Middle frontal gyrus (tissue), 1 donor: ENCODE data around the gene SPTLC2.
"Not testable (repeated sequence)": the region's sequence is repeated elsewhere in the genome, so short reads cannot be mapped to it uniquely, and the experiment has no call there.

ENCODE experiments used
- DNase-seq: peaks from one replicate; pipeline ENCODE4 v3.0.0-alpha.2; 2015; ENCODE audit warnings: low spot score; ENCODE audit errors: extremely low spot score

The SPTLC2 gene

DNA sequence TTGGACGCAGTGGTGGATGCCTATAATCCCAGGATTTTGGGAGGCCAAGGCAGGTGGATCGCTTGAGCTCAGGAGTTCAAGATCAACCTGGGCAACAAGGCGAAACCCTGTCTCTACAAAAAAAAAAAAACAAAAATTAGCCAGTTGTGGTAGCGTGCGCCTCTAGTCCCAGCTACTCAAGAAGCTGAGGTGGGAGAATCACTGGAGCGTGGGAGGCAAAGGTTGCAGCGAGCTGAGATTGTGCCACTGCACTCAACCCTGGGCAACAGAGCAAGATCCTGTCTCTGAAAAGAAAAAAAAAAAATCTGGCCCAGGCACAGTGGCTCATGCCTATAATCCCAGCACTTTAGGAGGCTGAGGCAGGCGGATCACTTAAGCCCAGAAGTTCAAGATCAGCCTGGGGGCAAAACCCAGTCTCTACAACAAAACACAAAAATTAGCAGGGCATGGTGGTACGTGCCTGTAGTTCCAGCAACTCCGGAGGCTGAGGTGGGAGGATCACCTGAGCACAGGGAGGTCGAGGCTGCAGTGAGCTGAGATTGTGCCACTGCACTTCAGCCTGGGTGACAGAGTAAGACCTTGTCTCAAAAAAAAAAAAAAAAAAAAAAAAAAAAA, 27.9 kb downstream of the SPTLC2 start:
- DNase-seq, result not testable (repeated sequence)

DNA sequence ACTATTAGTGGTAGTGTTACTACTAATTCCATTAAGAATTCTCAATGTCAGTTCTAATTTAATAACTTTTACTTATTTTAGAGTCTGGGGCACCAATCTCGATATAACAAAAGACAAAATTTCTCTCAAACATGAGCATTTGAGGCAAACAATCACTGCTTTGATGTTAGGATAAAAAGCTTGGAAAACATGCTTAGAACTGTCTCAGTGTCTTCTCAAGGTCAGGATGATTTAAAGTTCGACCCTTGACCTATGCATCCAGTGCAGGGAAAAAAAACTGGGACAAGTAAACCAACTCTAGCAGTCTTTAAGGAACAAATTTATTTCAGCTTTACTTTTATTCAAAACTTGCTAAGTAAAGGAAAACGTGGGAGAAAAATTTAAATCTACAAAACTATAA, 31.1 kb downstream of the SPTLC2 start:
- DNase-seq, result no peak

- no peak for DNase-seq
Observed at GRCh38 chr14:77584809-77585208, 31.6 kb downstream of the SPTLC2 start.

- DNase-seq, result no peak
Observed at GRCh38 chr14:77583657-77584056, 32.8 kb downstream of the SPTLC2 start.

DNA sequence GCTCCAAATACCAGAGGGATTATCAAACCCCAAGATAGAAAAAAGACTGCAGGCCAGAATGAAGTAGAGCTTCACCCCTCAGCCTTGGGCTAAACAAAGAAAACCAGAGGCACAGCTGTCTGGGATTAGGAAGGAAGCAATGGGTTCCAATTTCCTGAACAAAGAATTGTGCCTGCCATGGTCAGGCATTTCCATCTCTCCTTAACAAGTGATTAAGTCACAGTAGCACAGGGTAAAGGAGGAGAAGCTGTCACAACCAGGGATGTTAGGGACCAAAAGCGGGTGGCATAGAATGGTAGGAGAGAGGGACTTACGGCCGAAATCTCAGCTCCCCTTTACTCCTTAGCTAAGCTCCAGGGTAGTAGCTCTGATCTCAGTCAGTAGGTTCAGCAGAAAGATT, 33.9 kb downstream of the SPTLC2 start:
- DNase-seq, result no peak

DNA sequence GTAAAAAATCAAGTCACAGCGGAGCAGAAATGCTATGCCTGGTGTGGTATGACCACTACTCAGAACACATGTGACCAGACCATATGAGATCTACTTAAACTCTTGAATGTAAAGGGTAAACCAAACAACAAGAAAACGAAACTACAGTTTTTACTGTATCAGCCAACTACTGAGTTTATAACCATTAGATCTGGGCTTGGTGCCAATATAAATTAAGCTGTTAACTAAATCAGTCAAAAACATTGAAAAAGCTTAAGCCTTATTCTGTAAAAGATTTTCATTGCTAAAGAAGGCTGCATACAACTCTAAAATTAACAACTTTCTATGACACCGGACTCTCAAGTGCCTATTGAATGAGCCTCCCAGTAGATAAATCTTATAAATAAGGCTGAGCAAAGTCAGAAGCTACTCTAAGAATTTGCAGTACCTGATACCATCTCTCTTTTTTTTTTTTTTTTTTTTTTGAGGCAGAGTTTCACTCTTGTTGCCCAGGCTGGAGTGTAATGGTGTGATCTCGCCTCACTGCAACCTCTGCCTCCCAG, 35.4 kb downstream of the SPTLC2 start:
- no peak for DNase-seq

GRCh38 chr14:77580477-77580876, 36.0 kb downstream of the SPTLC2 start:
- no peak for DNase-seq

GRCh38 chr14:77579780-77580179, 36.7 kb downstream of the SPTLC2 start:
- no peak for DNase-seq

DNA sequence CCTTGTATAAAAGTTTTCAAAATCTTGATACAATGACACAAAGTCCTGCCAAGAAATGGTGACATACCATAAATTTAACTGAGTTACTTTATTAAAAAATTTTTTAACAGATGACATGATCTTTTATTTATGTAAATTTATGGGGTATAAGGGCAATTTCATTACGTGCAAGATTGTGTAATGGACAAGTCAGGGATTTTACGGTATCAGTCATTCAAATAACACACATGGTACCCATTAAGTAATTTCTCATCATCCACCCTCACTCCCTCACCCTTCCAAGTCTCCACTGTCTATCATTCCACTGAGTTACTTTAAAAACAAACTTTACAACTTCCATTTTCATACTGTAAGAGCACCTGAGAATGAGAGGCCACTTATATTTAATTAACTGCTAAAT, 37.4 kb downstream of the SPTLC2 start:
- DNase-seq, result no peak

DNA sequence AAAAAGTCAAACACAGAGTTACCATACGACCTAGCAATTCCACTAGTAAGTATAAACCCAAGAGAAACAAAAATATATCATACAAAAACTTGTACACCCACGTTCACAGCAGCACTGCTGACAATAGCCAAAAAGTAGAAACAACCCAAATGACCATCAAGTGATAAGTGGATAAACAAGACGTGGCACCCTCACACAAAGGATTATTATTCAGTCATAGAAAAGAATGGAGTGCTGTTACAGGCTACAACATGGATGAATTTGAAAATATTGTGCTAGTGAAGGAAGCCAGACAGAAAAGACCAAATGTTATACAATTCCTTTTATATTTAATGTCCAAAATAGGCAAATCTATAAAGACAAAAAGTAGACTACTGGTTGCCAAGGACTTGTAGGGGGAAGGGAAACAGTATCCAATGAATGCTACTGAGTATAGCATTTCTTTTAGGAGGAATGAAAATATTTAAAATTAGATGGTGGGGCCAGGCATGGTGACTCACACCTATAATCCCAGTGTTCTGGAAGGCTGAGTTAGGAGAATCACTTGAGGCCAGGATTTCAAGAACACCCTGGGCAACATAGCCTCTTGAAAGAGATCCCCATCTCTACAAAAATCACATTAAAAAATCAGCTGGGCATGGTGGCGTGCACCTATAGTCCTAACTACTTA, 41.9 kb downstream of the SPTLC2 start:
- DNase-seq, result no peak

GRCh38 chr14:77573964-77574363, 42.5 kb downstream of the SPTLC2 start:
- no peak for DNase-seq

DNA sequence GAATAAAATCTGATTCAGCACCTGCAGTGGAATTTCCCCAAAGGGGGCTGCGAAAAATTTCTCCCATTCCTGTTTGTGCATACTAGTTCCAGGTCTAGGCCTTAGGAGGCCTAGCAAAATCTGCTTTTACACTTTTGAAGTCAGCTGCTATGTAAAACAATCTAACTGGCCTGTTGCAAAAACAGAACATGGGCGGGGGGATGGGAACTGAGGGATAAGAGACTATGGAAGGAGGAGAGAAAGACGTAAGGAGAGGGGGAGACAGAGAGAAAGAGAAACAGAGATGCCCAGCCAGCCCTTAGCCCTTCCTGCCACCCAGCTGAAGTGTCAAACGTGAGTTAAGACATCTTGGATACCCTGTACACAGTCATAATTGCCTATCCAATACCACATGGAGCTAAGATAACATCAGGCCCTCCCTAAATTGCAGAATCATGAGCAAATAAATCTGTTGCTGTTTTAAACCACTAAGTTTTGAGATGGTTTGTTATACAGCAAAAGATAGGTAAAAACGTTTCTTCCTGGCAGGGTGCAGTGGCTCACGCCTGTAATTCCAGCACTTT, 45.6 kb downstream of the SPTLC2 start:
- DNase-seq, result no peak

DNA sequence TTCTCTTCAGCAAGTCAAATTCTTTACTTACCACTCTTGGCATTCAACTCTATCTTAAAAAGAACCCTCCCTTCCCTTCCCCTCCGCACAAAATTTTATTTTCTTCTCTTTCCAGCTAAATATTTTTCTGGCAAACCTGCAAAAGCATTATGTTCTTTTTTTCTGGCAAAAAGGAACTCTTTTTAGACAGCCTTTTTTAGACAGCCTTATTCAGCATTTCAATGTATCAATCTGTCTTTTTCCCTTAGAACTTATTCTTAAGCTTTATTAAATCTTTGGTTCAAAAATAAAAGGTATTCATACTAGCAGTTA, 50.5 kb downstream of the SPTLC2 start:
- no peak for DNase-seq

GRCh38 chr14:77565289-77565993, 51.0 kb downstream of the SPTLC2 start:
- DNase-seq, result peak; percentile 39

DNA sequence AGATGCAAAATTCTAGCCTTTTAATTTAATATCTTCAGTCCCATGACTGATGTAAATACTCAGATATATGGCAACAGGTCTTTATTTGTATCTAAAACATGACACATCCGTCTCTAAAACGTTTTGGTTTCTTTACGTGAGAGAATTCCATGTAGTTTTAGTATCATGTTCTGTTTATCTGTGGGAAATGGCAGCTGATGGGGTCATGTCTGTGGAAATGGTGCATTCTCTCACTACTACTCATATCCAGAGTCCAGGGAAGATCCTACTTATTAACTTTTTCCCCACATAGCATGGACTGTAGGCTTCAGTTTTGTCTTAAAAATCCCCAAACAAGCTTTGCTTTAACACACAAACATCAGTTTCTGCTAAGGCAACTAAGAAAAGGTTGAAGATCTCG, 53.8 kb downstream of the SPTLC2 start:
- DNase-seq, result no peak

- DNase-seq, result no peak
Observed at GRCh38 chr14:77561881-77562280, 54.6 kb downstream of the SPTLC2 start.

GRCh38 chr14:77559381-77559780, 57.1 kb downstream of the SPTLC2 start:
- DNase-seq, result no peak

DNA sequence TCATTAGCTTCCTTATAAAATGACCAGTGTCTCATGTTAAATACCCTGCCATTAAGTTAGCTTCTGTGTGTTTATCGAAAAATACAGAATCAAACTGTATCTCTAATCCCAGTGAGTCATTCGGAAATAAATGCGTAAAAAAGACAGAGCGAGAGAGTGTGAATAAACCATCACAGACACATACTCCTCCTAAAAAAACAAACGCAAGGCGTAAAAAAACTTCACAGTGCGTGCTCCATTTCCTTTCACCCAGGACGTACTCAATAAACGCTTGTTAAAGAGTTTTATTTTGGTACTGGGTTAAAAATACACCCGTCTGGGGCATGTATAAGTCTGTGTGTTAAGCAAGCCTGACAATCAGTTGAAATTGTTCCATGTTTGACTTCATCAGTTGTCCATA, 59.0 kb downstream of the SPTLC2 start:
- no peak for DNase-seq

- no peak for DNase-seq
Observed at GRCh38 chr14:77556946-77557345, 59.5 kb downstream of the SPTLC2 start.

- DNase-seq, result no peak
Observed at GRCh38 chr14:77554816-77555599, 61.4 kb downstream of the SPTLC2 start.

GRCh38 chr14:77554207-77554606, 62.2 kb downstream of the SPTLC2 start:
- no peak for DNase-seq

- no peak for DNase-seq
Observed at GRCh38 chr14:77549451-77549850, 67.0 kb downstream of the SPTLC2 start.
